HEK293 (cell line): Measurements from ENCODE around the gene PCSK2.

ENCODE experiments used
- CTCF ChIP-seq: fragments of 450-650 bp; formaldehyde crosslinking; IDR thresholded peaks from 2 replicates; pipeline ENCODE4 v1.5.1; 2016; ENCODE audit warnings: missing biosample characterization, missing genetic modification characterization
- KLF1 ChIP-seq: fragments of 450-650 bp; formaldehyde crosslinking; IDR thresholded peaks from 2 replicates; pipeline ENCODE4 v1.5.1; 2016; ENCODE audit warnings: missing biosample characterization, missing genetic modification characterization
- KLF9 ChIP-seq: fragments of 450-650 bp; formaldehyde crosslinking; IDR thresholded peaks from 2 replicates; pipeline ENCODE4 v1.5.1; 2016; ENCODE audit warnings: missing biosample characterization, missing genetic modification characterization, low read depth
- OSR2 ChIP-seq: fragments of 450-650 bp; formaldehyde crosslinking; IDR thresholded peaks from 2 replicates; pipeline ENCODE4 v1.5.1; 2016; ENCODE audit warnings: missing biosample characterization, missing genetic modification characterization
- SP3 ChIP-seq: fragments of 450-650 bp; formaldehyde crosslinking; IDR thresholded peaks from 2 replicates; pipeline ENCODE4 v1.5.1; 2016; ENCODE audit warnings: missing biosample characterization, missing genetic modification characterization
- TCF7L2 ChIP-seq: IDR thresholded peaks from 2 replicates; pipeline ENCODE4 v1.6.1; 2011; ENCODE audit warnings: low read depth, mild to moderate bottlenecking, inconsistent platforms, low read length, moderate library complexity, borderline replicate concordance
- ZEB2 ChIP-seq: fragments of 450-650 bp; formaldehyde crosslinking; IDR thresholded peaks from 2 replicates; pipeline ENCODE4 v1.5.1; 2016; ENCODE audit warnings: missing biosample characterization, missing genetic modification characterization
- ZNF623 ChIP-seq: fragments of 450-650 bp; formaldehyde crosslinking; IDR thresholded peaks from 2 replicates; pipeline ENCODE4 v1.5.1; 2016; ENCODE audit warnings: missing biosample characterization, missing genetic modification characterization
- ZSCAN5A ChIP-seq: fragments of 450-650 bp; formaldehyde crosslinking; IDR thresholded peaks from 2 replicates; pipeline ENCODE4 v1.5.1; 2016; ENCODE audit warnings: missing biosample characterization, missing genetic modification characterization

DNA sequence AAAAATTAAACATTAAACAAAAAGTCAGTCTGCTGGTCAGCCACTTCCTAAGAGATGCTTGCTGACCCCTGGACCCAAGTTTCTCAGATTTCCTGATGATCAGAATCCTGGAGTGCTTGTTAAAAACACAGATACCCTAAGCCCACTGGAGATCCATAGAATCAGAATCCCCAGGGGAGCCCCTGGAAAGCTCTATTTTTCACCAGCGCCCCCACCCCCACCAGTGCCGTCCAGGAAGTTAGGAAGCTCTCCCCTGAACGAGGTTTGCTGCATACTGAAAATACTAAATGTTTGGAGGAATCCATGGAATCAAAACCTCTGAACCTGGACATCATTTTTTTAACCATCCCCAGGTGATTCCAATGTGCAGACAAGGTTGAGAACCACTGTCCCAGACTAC is 235.1 kb downstream of the PCSK2 start:
- TF ChIP-seq CTCF (tag by site-specific recombination) = no peak
- TF ChIP-seq KLF1 (tag by site-specific recombination) = no peak
- no peak for TF ChIP-seq ZNF623 (tag by site-specific recombination)
- TF ChIP-seq OSR2 (tag by site-specific recombination) = no peak
- no peak for TF ChIP-seq KLF9 (tag by site-specific recombination)
- no peak for TF ChIP-seq TCF7L2
- TF ChIP-seq SP3 (tag by site-specific recombination) = no peak
- no peak for TF ChIP-seq ZSCAN5A
- TF ChIP-seq ZEB2 = no peak
